MM.1S (cell line): ENCODE results near the gene RAI1.

ENCODE experiments used
- DNase-seq: peaks from one replicate; pipeline ENCODE4 v3.0.0-alpha.2; 2015
- H2AFZ ChIP-seq: fragments of 300-600 bp; sonication (generic); 2 replicates; pipeline ENCODE4 v1.6.0; 2016; ENCODE audit warnings: antibody characterized with exemption, low read length
- H3F3A ChIP-seq: fragments of 300-600 bp; sonication (generic); 2 replicates; pipeline ENCODE4 v1.6.1; 2016; ENCODE audit warnings: mild to moderate bottlenecking, antibody characterized with exemption, low read length, moderate library complexity, mixed read lengths; ENCODE audit not compliant: insufficient read depth
- H3K27ac ChIP-seq: fragments of 300-600 bp; sonication (generic); 2 replicates; pipeline ENCODE4 v1.5.1; 2016; ENCODE audit warnings: mild to moderate bottlenecking, low read length
- H3K27me3 ChIP-seq: fragments of 300-600 bp; sonication (generic); replicated peaks from 2 replicates; pipeline ENCODE4 v1.6.0; 2016; ENCODE audit warnings: low read length; ENCODE audit not compliant: insufficient read depth
- H3K36me3 ChIP-seq: fragments of 300-600 bp; sonication (generic); replicated peaks from 2 replicates; pipeline ENCODE4 v1.6.1; 2016; ENCODE audit warnings: mild to moderate bottlenecking, low read length, mixed read lengths; ENCODE audit not compliant: insufficient read depth
- H3K4me1 ChIP-seq: fragments of 300-600 bp; sonication (generic); 2 replicates; pipeline ENCODE4 v1.6.1; 2016; ENCODE audit warnings: low read length, mixed read lengths
- H3K4me2 ChIP-seq: fragments of 300-600 bp; sonication (generic); 2 replicates; pipeline ENCODE4 v1.6.0; 2016; ENCODE audit warnings: low read depth, low read length
- H3K4me3 ChIP-seq: fragments of 300-600 bp; sonication (generic); 2 replicates; pipeline ENCODE4 v1.5.1; 2016; ENCODE audit warnings: low read length, mixed read lengths
- H3K79me2 ChIP-seq: fragments of 300-600 bp; sonication (generic); 2 replicates; pipeline ENCODE4 v1.6.1; 2016; ENCODE audit warnings: mixed run types, low read length, mixed read lengths
- H3K9ac ChIP-seq: fragments of 300-600 bp; sonication (generic); 2 replicates; pipeline ENCODE4 v1.6.1; 2016; ENCODE audit warnings: low read length, mixed read lengths
- H3K9me2 ChIP-seq: fragments of 300-600 bp; sonication (generic); replicated peaks from 2 replicates; pipeline ENCODE4 v1.6.1; 2016; ENCODE audit warnings: mild to moderate bottlenecking, low read length, mixed read lengths; ENCODE audit not compliant: insufficient read depth
- H3K9me3 ChIP-seq: fragments of 300-600 bp; sonication (generic); replicated peaks from 2 replicates; pipeline ENCODE4 v1.6.1; 2016; ENCODE audit warnings: mild to moderate bottlenecking, low read length, mixed read lengths; ENCODE audit not compliant: insufficient read depth
- H4K20me1 ChIP-seq: fragments of 300-600 bp; sonication (generic); 2 replicates; pipeline ENCODE4 v1.6.1; 2016; ENCODE audit warnings: mild to moderate bottlenecking, low read length, moderate library complexity, mixed read lengths; ENCODE audit not compliant: insufficient read depth
- EZH2 ChIP-seq: fragments of 300-600 bp; sonication (generic); optimal IDR thresholded peaks from 2 replicates; pipeline ENCODE3; 2017; ENCODE audit warnings: low read depth, mild to moderate bottlenecking, antibody characterized with exemption, low read length, mixed read lengths
- EZH2phosphoT487 ChIP-seq: fragments of 300-600 bp; sonication (generic); IDR thresholded peaks from 2 replicates; pipeline ENCODE4 v1.6.1; 2018; ENCODE audit warnings: antibody characterized with exemption, low read length
- TF ChIP-seq, protein P1 (sequence below): fragments of 300-600 bp; sonication (generic); IDR thresholded peaks from 2 replicates; pipeline ENCODE4 v1.5.1; 2016; ENCODE audit warnings: antibody characterized with exemption, low read length, mixed read lengths

The RAI1 gene

DNA sequence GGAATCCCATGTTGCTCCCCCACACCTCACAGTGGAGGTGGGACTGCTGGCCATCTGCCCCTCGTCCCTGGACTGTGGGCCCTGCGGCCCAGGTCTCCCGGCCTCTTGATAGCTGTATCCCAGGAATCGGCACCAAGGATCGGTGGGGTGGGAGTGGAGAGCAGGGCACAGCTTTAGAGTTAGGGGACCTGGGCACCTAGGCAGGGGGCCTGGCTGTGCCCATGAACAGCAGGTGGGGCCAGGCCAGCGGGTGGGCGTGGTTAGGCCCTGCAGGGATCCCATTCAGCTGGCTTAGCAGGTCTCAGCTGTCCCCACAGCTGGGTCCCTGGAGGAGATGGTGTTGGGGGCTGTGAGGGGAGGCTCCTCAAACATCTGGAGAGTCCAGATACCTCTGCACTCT, 106.3 kb downstream of the RAI1 start:
- no peaks in the 10 kb centered on the region for H3K36me3 ChIP-seq
- peaks cover 25% of the 10 kb centered on the region for H3K79me2 ChIP-seq
- no peaks in the 10 kb centered on the region for H3K9me3 ChIP-seq
- no peak overlapping the region for H3K4me3 ChIP-seq
- no peak overlapping the region for H3K9ac ChIP-seq
- no peaks in the 10 kb centered on the region for H3K4me1 ChIP-seq
- no peaks in the 10 kb centered on the region for H3K9me2 ChIP-seq
- no peaks in the 10 kb centered on the region for H3K27me3 ChIP-seq
- no peak overlapping the region for H3K4me2 ChIP-seq
- no peak overlapping the region for H2AFZ ChIP-seq
- no peak overlapping the region for H3K27ac ChIP-seq
- no peak for DNase-seq
- no peak for TF ChIP-seq EZH2
- no peak for TF ChIP-seq EZH2phosphoT487
- TF ChIP-seq, protein P1, sequence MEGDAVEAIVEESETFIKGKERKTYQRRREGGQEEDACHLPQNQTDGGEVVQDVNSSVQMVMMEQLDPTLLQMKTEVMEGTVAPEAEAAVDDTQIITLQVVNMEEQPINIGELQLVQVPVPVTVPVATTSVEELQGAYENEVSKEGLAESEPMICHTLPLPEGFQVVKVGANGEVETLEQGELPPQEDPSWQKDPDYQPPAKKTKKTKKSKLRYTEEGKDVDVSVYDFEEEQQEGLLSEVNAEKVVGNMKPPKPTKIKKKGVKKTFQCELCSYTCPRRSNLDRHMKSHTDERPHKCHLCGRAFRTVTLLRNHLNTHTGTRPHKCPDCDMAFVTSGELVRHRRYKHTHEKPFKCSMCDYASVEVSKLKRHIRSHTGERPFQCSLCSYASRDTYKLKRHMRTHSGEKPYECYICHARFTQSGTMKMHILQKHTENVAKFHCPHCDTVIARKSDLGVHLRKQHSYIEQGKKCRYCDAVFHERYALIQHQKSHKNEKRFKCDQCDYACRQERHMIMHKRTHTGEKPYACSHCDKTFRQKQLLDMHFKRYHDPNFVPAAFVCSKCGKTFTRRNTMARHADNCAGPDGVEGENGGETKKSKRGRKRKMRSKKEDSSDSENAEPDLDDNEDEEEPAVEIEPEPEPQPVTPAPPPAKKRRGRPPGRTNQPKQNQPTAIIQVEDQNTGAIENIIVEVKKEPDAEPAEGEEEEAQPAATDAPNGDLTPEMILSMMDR = no peak
- H3F3A ChIP-seq = 0 out of 2 replicates have a peak, but pooled peaks cover 5% of the 10 kb centered on the region
- H4K20me1 ChIP-seq = no peaks in the 10 kb centered on the region

DNA sequence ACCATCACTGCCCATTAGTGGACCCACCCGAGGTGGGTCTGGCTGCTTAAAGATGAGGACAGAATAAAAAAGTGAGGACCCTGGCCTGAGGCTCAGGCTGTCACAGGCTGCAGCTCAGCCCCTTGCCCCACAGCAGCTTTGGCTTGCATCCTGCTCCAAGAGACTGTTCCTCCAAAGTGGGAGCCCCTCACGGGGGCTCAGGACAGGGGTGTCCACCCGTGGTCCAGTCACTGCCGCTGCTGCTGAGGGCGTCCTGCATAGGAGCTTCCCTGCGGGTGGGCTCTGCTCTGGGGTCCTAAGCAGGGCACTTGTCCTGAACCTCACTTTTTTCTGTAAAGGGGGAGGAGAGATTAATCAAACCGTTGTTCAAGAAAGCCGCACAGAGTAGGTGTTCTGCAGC, 107.7 kb downstream of the RAI1 start:
- H3F3A ChIP-seq = no peaks in the 10 kb centered on the region
- H3K79me2 ChIP-seq = peaks cover 20% of the 10 kb centered on the region
- no peaks in the 10 kb centered on the region for H3K9me3 ChIP-seq
- no peaks in the 10 kb centered on the region for H3K27me3 ChIP-seq
- H3K4me2 ChIP-seq = no peak overlapping the region
- H4K20me1 ChIP-seq = no peaks in the 10 kb centered on the region
- no peaks in the 10 kb centered on the region for H3K9me2 ChIP-seq
- no peak overlapping the region for H3K9ac ChIP-seq
- no peak overlapping the region for H2AFZ ChIP-seq
- TF ChIP-seq, protein P1 = no peak
- TF ChIP-seq EZH2phosphoT487 (no peak), EZH2 (no peak)
- no peaks in the 10 kb centered on the region for H3K4me1 ChIP-seq
- H3K27ac ChIP-seq = no peak overlapping the region
- no peaks in the 10 kb centered on the region for H3K36me3 ChIP-seq
- no peak for DNase-seq
- no peak overlapping the region for H3K4me3 ChIP-seq

DNA sequence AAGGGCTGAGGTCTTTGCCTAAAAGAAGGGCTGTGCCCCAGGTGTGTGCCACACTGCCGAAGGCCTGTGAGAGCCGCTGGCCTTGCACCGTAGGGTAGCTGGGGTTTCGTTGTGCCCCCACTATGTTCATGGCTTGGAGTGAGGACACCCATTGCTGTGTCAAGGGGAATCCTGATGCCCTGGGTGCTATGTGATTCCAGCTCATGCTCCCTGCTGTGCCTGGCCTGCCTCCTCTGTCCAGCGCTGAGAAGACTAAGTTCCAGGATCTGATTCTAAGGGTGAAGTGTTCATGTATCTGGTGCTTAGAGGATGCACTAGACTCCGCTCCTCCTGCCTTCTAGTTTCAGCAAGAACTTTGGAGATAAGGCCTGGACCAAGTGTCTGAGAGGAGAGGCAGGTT, 108.2 kb downstream of the RAI1 start:
- Histone ChIP-seq H3K4me3 (no peak overlapping the region), H3K4me2 (no peak overlapping the region), H3K9ac (no peak overlapping the region), H3K9me3 (no peaks in the 10 kb centered on the region), H3K36me3 (no peaks in the 10 kb centered on the region), H4K20me1 (no peaks in the 10 kb centered on the region), H3K4me1 (no peaks in the 10 kb centered on the region), H3K79me2 (peaks cover 17% of the 10 kb centered on the region), H3K9me2 (no peaks in the 10 kb centered on the region), H2AFZ (no peak overlapping the region), H3K27ac (no peak overlapping the region), H3K27me3 (no peaks in the 10 kb centered on the region), H3F3A (no peaks in the 10 kb centered on the region)
- DNase-seq = no peak
- TF ChIP-seq, protein P1 = no peak
- TF ChIP-seq EZH2 = no peak
- TF ChIP-seq EZH2phosphoT487 = no peak
